GM12878 (cell line): ENCODE measurements around the gene BATF. TPM values are rescaled to one million over a fixed set of nuclear protein-coding genes. Genes with fewer than 3 reads are reported as not detected.

Source experiments
- ATAC-seq: fragments of 200-7000 bp; cut with Tn5 transposase; 3 replicates; pipeline ENCODE4 v1.9.1; 2020; ENCODE audit warnings: mild to moderate bottlenecking, moderate library complexity
- BruUV-seq: library from RNA; stranded (reverse); fragments of 400-500 nt; replicated peaks from 2 replicates; lab custom pipeline; 2021; lab: Mats Ljungman, UMichigan
- CTCF ChIA-PET: fragments of 300-600 bp; sonication (Branson Sonifier 250); formaldehyde crosslinking; extraction: SDS; loops from one replicate; lab custom pipeline; 2021; ENCODE audit warnings: inconsistent platforms; lab: Yijun Ruan, JAX
- POLR2A ChIA-PET: fragments of 350-600 bp; formaldehyde crosslinking; extraction: SDS; loops from one replicate; lab custom pipeline; 2021; ENCODE audit warnings: inconsistent platforms; lab: Charles Lee
- RAD21 ChIA-PET: fragments of 300-600 bp; sonication (Branson Sonifier 250); formaldehyde crosslinking; loops from one replicate; lab custom pipeline; 2023; ENCODE audit warnings: antibody characterized with exemption; ENCODE audit not compliant: unreplicated experiment; lab: Charles Lee
- SMC1A ChIA-PET: fragments of 300-600 bp; sonication (Branson Sonifier 250); formaldehyde crosslinking; loops from one replicate; lab custom pipeline; 2023; ENCODE audit not compliant: unreplicated experiment, uncharacterized antibody; lab: Charles Lee
- DNase-seq: peaks from one replicate; pipeline ENCODE4 v3.0.0-alpha.2; 2011; ENCODE audit warnings: low read depth, low spot score
- FAIRE-seq: peaks from 3 replicates; lab custom pipeline; 2011; peaks lifted over from hg19 to GRCh38; lab: Jason Lieb, UNC
- H2AFZ ChIP-seq: 2 replicates; pipeline ENCODE4 v1.6.0; 2011; ENCODE audit warnings: low read depth, low read length, control low read depth; ENCODE audit not compliant: control insufficient read depth
- H3K27ac ChIP-seq: 2 replicates; pipeline ENCODE4 v1.5.1; 2011; ENCODE audit warnings: control low read depth; ENCODE audit not compliant: control insufficient read depth, insufficient read depth
- H3K27me3 ChIP-seq, 2 experiments: replicated peaks in 1 of 2; 2 replicates each; pipeline versions ENCODE4 v1.6.0 to v1.6.1; 2011; ENCODE audit warnings: low read length in 1 of 2; ENCODE audit not compliant: control insufficient read depth in 2 of 2, insufficient read depth in 2 of 2
- H3K36me3 ChIP-seq, 2 experiments: 2 replicates each; pipeline ENCODE4 v1.5.1; 2011; ENCODE audit warnings: low read length in 1 of 2; ENCODE audit not compliant: control insufficient read depth in 2 of 2, insufficient read depth in 2 of 2
- H3K4me1 ChIP-seq: 2 replicates; pipeline ENCODE4 v1.6.1; 2011; ENCODE audit warnings: mild to moderate bottlenecking, low read length, moderate library complexity, mixed read lengths; ENCODE audit not compliant: control insufficient read depth, insufficient read depth
- H3K4me2 ChIP-seq: 2 replicates; pipeline ENCODE4 v1.6.0; 2011; ENCODE audit warnings: control low read depth; ENCODE audit not compliant: control insufficient read depth, insufficient read depth
- H3K4me3 ChIP-seq: fragments of 200-600 bp; sonication (generic); 2 replicates; pipeline ENCODE4 v1.5.1; 2016
- H3K79me2 ChIP-seq: 2 replicates; pipeline ENCODE4 v1.6.0; 2011; ENCODE audit warnings: low read length; ENCODE audit not compliant: control insufficient read depth, insufficient read depth
- H3K9ac ChIP-seq: 2 replicates; pipeline ENCODE4 v1.8.0; 2011; ENCODE audit warnings: low read length, control low read depth, mixed read lengths; ENCODE audit not compliant: control insufficient read depth, insufficient read depth
- H3K9me3 ChIP-seq: replicated peaks from 3 replicates; pipeline ENCODE4 v1.5.1; 2011; ENCODE audit warnings: mild to moderate bottlenecking, low read length; ENCODE audit not compliant: control insufficient read depth, insufficient read depth
- H4K20me1 ChIP-seq: 2 replicates; pipeline ENCODE4 v1.6.0; 2011; ENCODE audit not compliant: control insufficient read depth, insufficient read depth
- BACH1 ChIP-seq: fragments of 450-650 bp; IDR thresholded peaks from 2 replicates; pipeline ENCODE4 v1.6.1; 2017; ENCODE audit warnings: mild to moderate bottlenecking, borderline replicate concordance
- EED ChIP-seq: sonication (generic); IDR thresholded peaks from 2 replicates; pipeline ENCODE4 v1.6.1; 2016; ENCODE audit warnings: antibody characterized with exemption, low read depth
- FOS ChIP-seq: IDR thresholded peaks from 3 replicates; pipeline ENCODE4 v1.6.1; 2011; ENCODE audit warnings: borderline replicate concordance; ENCODE audit not compliant: insufficient read length; ENCODE audit errors: extremely low read depth
- MEF2B ChIP-seq: fragments of 450-650 bp; IDR thresholded peaks from 2 replicates; pipeline ENCODE4 v1.6.1; 2018; ENCODE audit warnings: mild to moderate bottlenecking, moderate library complexity; ENCODE audit not compliant: partially characterized antibody, poor library complexity, severe bottlenecking
- MYB ChIP-seq: fragments of 150-350 bp; IDR thresholded peaks from 2 replicates; pipeline ENCODE4 v1.6.1; 2014; ENCODE audit warnings: mild to moderate bottlenecking, low read depth, low read length, borderline replicate concordance
- PML ChIP-seq: IDR thresholded peaks from 2 replicates; pipeline ENCODE4 v1.6.1; 2012; ENCODE audit warnings: low read length, inconsistent platforms
- POLR2AphosphoS2 ChIP-seq: IDR thresholded peaks from 2 replicates; pipeline ENCODE4 v1.6.1; 2011; ENCODE audit warnings: low read depth, mild to moderate bottlenecking, low read length, improper control_type of control experiment, moderate library complexity
- RAD21 ChIP-seq: IDR thresholded peaks from 2 replicates; pipeline ENCODE4 v1.6.1; 2011; ENCODE audit warnings: mild to moderate bottlenecking, low read depth, low read length, moderate library complexity; ENCODE audit not compliant: insufficient read depth
- TCF7 ChIP-seq: IDR thresholded peaks from 2 replicates; pipeline ENCODE4 v1.6.1; 2014; ENCODE audit warnings: antibody characterized with exemption, borderline replicate concordance
- ZNF207 ChIP-seq: fragments of 450-650 bp; IDR thresholded peaks from 2 replicates; pipeline ENCODE4 v1.6.1; 2014; ENCODE audit warnings: antibody characterized with exemption, mild to moderate bottlenecking, borderline replicate concordance
- ZNF592 ChIP-seq: fragments of 450-650 bp; IDR thresholded peaks from 2 replicates; pipeline ENCODE4 v1.6.1; 2017; ENCODE audit warnings: mild to moderate bottlenecking, moderate library complexity
- ZNF687 ChIP-seq: fragments of 450-650 bp; IDR thresholded peaks from 2 replicates; pipeline ENCODE4 v1.6.1; 2017; ENCODE audit warnings: mild to moderate bottlenecking, moderate library complexity
- WGBS: methylation state at CpG from one replicate; pipeline ENCODE4 v1.1.6; 2016; ENCODE audit warnings: low lambda C conversion rate; ENCODE audit not compliant: insufficient replicate concordance, insufficient coverage; ENCODE audit errors: missing lambda C conversion rate; 5-methylcytosine and 5-hydroxymethylcytosine counted together
- in situ Hi-C: fragments of 300-500 bp; cut with MboI; formaldehyde crosslinking; loops from 9 replicates; pipeline ENCODE4 v1.14.3; 2018; ENCODE audit warnings: mixed read lengths
- intact Hi-C: fragments of 100-400 bp; cut with micrococcal nuclease; formaldehyde crosslinking; loops from one replicate; pipeline ENCODE4 v1.14.2; 2022; ENCODE audit not compliant: unreplicated experiment
- polyA plus RNA-seq, 11 experiments: library from polyadenylated mRNA; depleted of rRNA in 4 of 11; unstranded in 6 of 11; stranded (reverse) in 5 of 11; fragments of >200 nt; fragmentation: Nextera tagmentation in 4 of 11; fragmentation: Illumina TruSeq in 1 of 11; extraction: Ambion mirVana in 4 of 11; extraction: Trizol in 1 of 11; gene quantifications; 1 replicate in 1 of 11; 2 replicates in 10 of 11; pipeline versions ENCODE4 v1.2.1 to v1.2.3, GENCODE V29; 2011 to 2016; ENCODE audit warnings: inconsistent platforms in 2 of 11, missing spikeins in 2 of 11, low read depth in 1 of 11
- total RNA-seq, 4 experiments: library from RNA; depleted of rRNA in 3 of 4; stranded (reverse); fragments of >200 nt in 3 of 4; fragmentation: Illumina TruSeq in 1 of 4; extraction: Trizol in 1 of 4; gene quantifications; 2 replicates each; pipeline versions ENCODE4 v1.2.1 to v1.2.3, GENCODE V29; 2013 to 2021

The BATF gene
- total and polyA plus RNA-seq, 10 of the 15 experiments (the other 5 are each of a cell fraction or from before 2014, with no cell fraction given), result 10.0 to 154 (median 103) TPM

DNA sequence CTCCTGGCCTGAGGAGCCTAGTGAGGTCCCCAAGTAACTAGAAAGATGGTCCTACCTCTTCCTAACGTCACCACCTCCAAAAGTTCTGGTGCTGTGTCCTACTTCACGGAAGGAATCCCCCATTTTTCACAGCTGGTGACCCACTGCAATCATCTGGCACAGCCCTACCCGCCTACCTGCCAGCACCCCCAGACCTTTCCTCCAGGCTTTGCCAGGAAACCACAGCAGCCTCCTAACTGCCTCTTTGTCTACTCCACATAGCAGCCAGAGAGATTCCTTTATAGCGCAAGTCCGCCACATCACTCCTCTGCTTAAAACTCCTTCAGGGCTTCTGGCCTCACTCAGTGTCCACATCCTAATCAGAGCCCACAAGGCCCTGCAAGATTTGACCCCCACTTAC is 42.8 kb downstream of the BATF start:
- H3K4me1 ChIP-seq, result peaks cover 31% of the 10 kb centered on the region
- POLR2A ChIA-PET, result no interaction called here
- H3K36me3 ChIP-seq, result no peaks in the 10 kb centered on the region
- FAIRE-seq (no peak), ATAC-seq (no peak), DNase-seq (no peak)
- 58% methylated on average over 5 of the region's 5 CpGs for WGBS
- H4K20me1 ChIP-seq, result no peaks in the 10 kb centered on the region
- BruUV-seq, result no TSS peak
- in situ Hi-C loops (no loop called here), intact Hi-C loops (loop anchor here (10.0 kb wide), 1 partner anchor 430 kb away; no protein-coding TSS in a partner anchor)
- H2AFZ ChIP-seq, result no peak overlapping the region
- no peaks in the 10 kb centered on the region for H3K27me3 ChIP-seq
- RAD21 ChIA-PET, result interaction anchor here (6.2 kb wide), 1 partner anchor 46 kb away, joined by 167 read pairs; the partner anchor contains the start of gene BATF
- H3K9ac ChIP-seq, result no peak overlapping the region
- no peaks in the 10 kb centered on the region for H3K79me2 ChIP-seq
- CTCF ChIA-PET, result interaction anchor here (6.6 to 7.1 kb wide), 2 partner anchors 42 to 71 kb away, joined by 180 to 286 read pairs; partner anchors contain the start of gene BATF
- no peak overlapping the region for H3K4me2 ChIP-seq
- H3K4me3 ChIP-seq, result no peak overlapping the region
- SMC1A ChIA-PET, result no interaction called here
- no peak overlapping the region for H3K27ac ChIP-seq
- H3K9me3 ChIP-seq, result no peaks in the 10 kb centered on the region
- no peak for TF ChIP-seq ZNF207
- TF ChIP-seq RAD21, result no peak
- TF ChIP-seq MEF2B, result no peak
- TF ChIP-seq MYB, result no peak
- TF ChIP-seq POLR2AphosphoS2, result no peak
- no peak for TF ChIP-seq EED
- no peak for TF ChIP-seq PML
- TF ChIP-seq TCF7, result no peak
- TF ChIP-seq BACH1, result no peak
- no peak for TF ChIP-seq FOS
- TF ChIP-seq ZNF592, result no peak
- TF ChIP-seq ZNF687, result no peak
